Keratinocyte (primary cell): ENCODE results near the gene CLEC2D. TPM values are rescaled to one million over a fixed set of nuclear protein-coding genes. Genes with fewer than 3 reads are reported as not detected.

Experiments used
- DNase-seq: peaks from one replicate; pipeline ENCODE4 v3.0.0-alpha.2; 2011; ENCODE audit warnings: low read depth, missing footprints, low spot score
- FAIRE-seq: peaks from 2 replicates; lab custom pipeline; 2011; peaks lifted over from hg19 to GRCh38; lab: Jason Lieb, UNC
- H2AFZ ChIP-seq: 2 replicates; pipeline ENCODE4 v1.6.0; 2012; ENCODE audit warnings: low read length, control low read depth, inconsistent platforms; ENCODE audit not compliant: control insufficient read depth
- H3K27ac ChIP-seq: 2 replicates; pipeline ENCODE4 v1.5.1; 2011; ENCODE audit warnings: low read length; ENCODE audit not compliant: control insufficient read depth, insufficient read depth
- H3K27me3 ChIP-seq: 3 replicates; pipeline ENCODE4 v1.6.0; 2011; ENCODE audit warnings: low read length; ENCODE audit not compliant: control insufficient read depth, insufficient read depth; ENCODE audit errors: extremely low read depth
- H3K36me3 ChIP-seq, 2 experiments: 2 replicates in 1 of 2; 3 replicates in 1 of 2; pipeline ENCODE4 v1.5.1; 2011; ENCODE audit warnings: low read length in 2 of 2, mild to moderate bottlenecking in 1 of 2; ENCODE audit not compliant: control insufficient read depth in 2 of 2, insufficient read depth in 2 of 2; ENCODE audit errors: extremely low read depth in 1 of 2
- H3K4me1 ChIP-seq: 3 replicates; pipeline ENCODE4 v1.5.1; 2011; ENCODE audit warnings: low read length; ENCODE audit not compliant: control insufficient read depth, insufficient read depth; ENCODE audit errors: extremely low read depth
- H3K4me2 ChIP-seq: 3 replicates; pipeline ENCODE4 v1.6.0; 2011; ENCODE audit warnings: low read depth, low read length; ENCODE audit not compliant: control insufficient read depth, insufficient read depth; ENCODE audit errors: extremely low read depth
- H3K4me3 ChIP-seq, 3 experiments: fragments of 200-600 bp in 1 of 3; sonication (generic) in 1 of 3; 2 replicates in 2 of 3; 3 replicates in 1 of 3; pipeline ENCODE4 v1.5.1; 2011 to 2016; ENCODE audit warnings: low read length in 3 of 3, mild to moderate bottlenecking in 3 of 3, control low read depth in 2 of 3, inconsistent platforms in 1 of 3, low read depth in 1 of 3, mixed read lengths in 1 of 3, mixed run types in 1 of 3, moderate library complexity in 1 of 3; ENCODE audit not compliant: control insufficient read depth in 2 of 3, insufficient read depth in 2 of 3; ENCODE audit errors: extremely low read depth in 1 of 3
- H3K79me2 ChIP-seq: 2 replicates; pipeline ENCODE4 v1.6.0; 2012; ENCODE audit warnings: low read length; ENCODE audit not compliant: control insufficient read depth, insufficient read depth
- H3K9ac ChIP-seq: 3 replicates; pipeline ENCODE4 v1.6.0; 2011; ENCODE audit warnings: low read length; ENCODE audit not compliant: control insufficient read depth, insufficient read depth; ENCODE audit errors: extremely low read depth
- H3K9me1 ChIP-seq: 3 replicates; pipeline ENCODE4 v1.6.0; 2011; ENCODE audit warnings: low read length; ENCODE audit not compliant: control insufficient read depth, insufficient read depth; ENCODE audit errors: extremely low read depth
- H3K9me3 ChIP-seq: 2 replicates; pipeline ENCODE4 v1.5.1; 2012; ENCODE audit warnings: low read depth, low read length; ENCODE audit not compliant: control insufficient read depth
- H4K20me1 ChIP-seq: 3 replicates; pipeline ENCODE4 v1.6.0; 2011; ENCODE audit warnings: low read length; ENCODE audit not compliant: control insufficient read depth, insufficient read depth; ENCODE audit errors: extremely low read depth
- EZH2 ChIP-seq: IDR thresholded peaks from one replicate; pipeline ENCODE4 v1.6.1; 2012; ENCODE audit warnings: inconsistent platforms, mild to moderate bottlenecking, low read length, moderate library complexity
- dilution Hi-C: fragments of 300-500 bp; cut with MboI; formaldehyde crosslinking; loops from one replicate; pipeline ENCODE4 v1.7.0; 2020; ENCODE audit warnings: low sequenced_read_pairs; ENCODE audit not compliant: extremely low pct_ligation_motif_present
- polyA plus RNA-seq, 5 experiments: library from polyadenylated mRNA; depleted of rRNA in 3 of 5; stranded (reverse) in 3 of 5; stranded (forward) in 1 of 5; unstranded in 1 of 5; fragments of >200 nt; gene quantifications; 1 replicate in 1 of 5; 2 replicates in 3 of 5; 3 replicates in 1 of 5; pipeline versions ENCODE4 v1.2.1 to v1.2.3, GENCODE V29; 2011 to 2012; ENCODE audit warnings: missing spikeins in 2 of 5, low read depth in 1 of 5, low replicate concordance in 1 of 5
- TF ChIP-seq, protein P1 (sequence below), 3 experiments: IDR thresholded peaks in 1 of 3; conservative IDR thresholded peaks in 1 of 3; optimal IDR thresholded peaks in 1 of 3; 2 replicates in 2 of 3; 3 replicates in 1 of 3; pipeline versions ENCODE3 to v1.5.1; 2011; ENCODE audit warnings: low read length in 3 of 3, mild to moderate bottlenecking in 3 of 3, moderate library complexity in 2 of 3, control low read depth in 1 of 3, inconsistent platforms in 1 of 3; ENCODE audit not compliant: insufficient read depth in 2 of 3; ENCODE audit errors: extremely low read depth in 1 of 3

The CLEC2D gene
- polyA plus RNA-seq, 1 donor (not counting 4 experiments of a cell fraction or from before 2014, with no cell fraction given), result 2.3 TPM

DNA sequence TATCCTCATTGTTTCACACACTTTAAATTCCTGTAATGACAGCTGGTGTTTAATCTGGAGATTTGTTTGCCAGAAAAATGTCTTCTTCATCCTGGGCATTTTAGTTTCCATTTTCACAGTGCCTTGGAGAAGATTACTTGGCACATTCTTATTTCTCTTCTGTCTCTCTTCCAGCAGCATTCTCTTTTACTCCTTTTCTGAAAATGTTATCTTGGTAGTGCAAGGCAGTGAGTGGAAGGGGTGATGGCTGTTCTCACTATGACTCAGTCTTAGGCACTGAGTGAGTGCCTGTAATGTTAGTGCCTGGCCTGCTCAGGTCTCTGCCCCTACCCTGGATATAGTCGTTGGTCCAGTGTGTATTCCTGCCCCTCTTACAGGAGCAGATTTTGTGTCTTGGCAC is 50.3 kb downstream of the CLEC2D start:
- DNase-seq, result no peak

DNA sequence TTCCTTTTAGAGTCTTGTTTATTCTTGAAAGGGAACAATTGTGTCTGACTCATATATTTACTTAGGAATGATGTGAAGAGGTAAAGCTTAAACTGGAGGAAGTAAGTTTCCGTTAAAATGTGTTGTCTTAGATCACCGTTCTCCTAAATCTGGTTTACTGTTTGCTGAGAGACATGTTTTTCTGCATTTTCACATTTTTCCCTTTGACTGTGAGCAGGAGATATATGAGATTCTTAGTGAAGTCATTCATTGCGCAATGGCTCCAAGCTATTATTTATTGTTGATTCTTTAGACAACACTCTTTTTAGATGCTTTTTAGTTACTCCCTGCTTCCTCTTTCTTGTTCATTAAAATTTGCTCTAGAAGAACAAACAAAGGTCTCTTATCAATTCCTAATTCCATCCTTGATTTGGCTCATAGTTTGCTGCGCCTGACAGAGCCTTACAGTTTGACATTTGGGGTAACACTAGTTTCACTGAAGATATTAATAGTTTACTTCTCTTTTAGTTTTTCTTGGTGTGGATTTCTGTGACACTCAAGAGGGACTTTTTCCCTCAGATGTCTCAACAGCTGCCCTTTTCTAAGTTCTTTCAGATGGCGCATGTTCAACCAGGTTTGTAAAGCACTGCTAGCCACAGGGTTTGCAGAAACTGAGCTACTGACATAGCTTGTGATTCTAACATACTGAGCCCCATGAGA is 52.0 kb downstream of the CLEC2D start:
- Histone ChIP-seq H3K9me3 (no peaks in the 10 kb centered on the region), H3K9me1 (no peaks in the 10 kb centered on the region), H3K4me3 (no peak overlapping the region), H2AFZ (no peak overlapping the region), H3K27ac (no peak overlapping the region), H3K27me3 (no peaks in the 10 kb centered on the region), H3K4me1 (peaks cover 12% of the 10 kb centered on the region), H3K79me2 (no peaks in the 10 kb centered on the region), H3K36me3 (no peaks in the 10 kb centered on the region), H3K9ac (no peak overlapping the region), H3K4me2 (no peak overlapping the region), H4K20me1 (no peaks in the 10 kb centered on the region)
- dilution Hi-C loops, result no loop called here
- no peak for DNase-seq
- TF ChIP-seq, protein P1, sequence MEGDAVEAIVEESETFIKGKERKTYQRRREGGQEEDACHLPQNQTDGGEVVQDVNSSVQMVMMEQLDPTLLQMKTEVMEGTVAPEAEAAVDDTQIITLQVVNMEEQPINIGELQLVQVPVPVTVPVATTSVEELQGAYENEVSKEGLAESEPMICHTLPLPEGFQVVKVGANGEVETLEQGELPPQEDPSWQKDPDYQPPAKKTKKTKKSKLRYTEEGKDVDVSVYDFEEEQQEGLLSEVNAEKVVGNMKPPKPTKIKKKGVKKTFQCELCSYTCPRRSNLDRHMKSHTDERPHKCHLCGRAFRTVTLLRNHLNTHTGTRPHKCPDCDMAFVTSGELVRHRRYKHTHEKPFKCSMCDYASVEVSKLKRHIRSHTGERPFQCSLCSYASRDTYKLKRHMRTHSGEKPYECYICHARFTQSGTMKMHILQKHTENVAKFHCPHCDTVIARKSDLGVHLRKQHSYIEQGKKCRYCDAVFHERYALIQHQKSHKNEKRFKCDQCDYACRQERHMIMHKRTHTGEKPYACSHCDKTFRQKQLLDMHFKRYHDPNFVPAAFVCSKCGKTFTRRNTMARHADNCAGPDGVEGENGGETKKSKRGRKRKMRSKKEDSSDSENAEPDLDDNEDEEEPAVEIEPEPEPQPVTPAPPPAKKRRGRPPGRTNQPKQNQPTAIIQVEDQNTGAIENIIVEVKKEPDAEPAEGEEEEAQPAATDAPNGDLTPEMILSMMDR (optimal IDR thresholded peaks at IDR 0.05 in 1 of 3, IDR thresholded peaks at IDR 0.05 in 1 of 3, conservative IDR thresholded peaks at IDR 0.05 in 1 of 3; ENCODE audit: extremely low read depth in 1 of 3, insufficient read depth in 2 of 3, low read length in 3 of 3), result no peak
- no peak for TF ChIP-seq EZH2
- no peak for FAIRE-seq

More for the DNA sequence above, 50.3 kb downstream of the CLEC2D start:
- H3K9me1 ChIP-seq, result no peaks in the 10 kb centered on the region
- H3K4me1 ChIP-seq, result peaks cover 7% of the 10 kb centered on the region
- no peak overlapping the region for H3K4me3 ChIP-seq
- H3K27me3 ChIP-seq, result no peaks in the 10 kb centered on the region
- no peak for FAIRE-seq
- TF ChIP-seq, protein P1 (optimal IDR thresholded peaks at IDR 0.05 in 1 of 3, IDR thresholded peaks at IDR 0.05 in 1 of 3, conservative IDR thresholded peaks at IDR 0.05 in 1 of 3; ENCODE audit: extremely low read depth in 1 of 3, insufficient read depth in 2 of 3, low read length in 3 of 3), result no peak
- TF ChIP-seq EZH2, result no peak
- H3K4me2 ChIP-seq, result no peak overlapping the region
- dilution Hi-C loops, result no loop called here
- no peaks in the 10 kb centered on the region for H3K36me3 ChIP-seq
- H3K79me2 ChIP-seq, result no peaks in the 10 kb centered on the region
- H3K9me3 ChIP-seq, result no peaks in the 10 kb centered on the region
- no peak overlapping the region for H3K27ac ChIP-seq
- no peak overlapping the region for H2AFZ ChIP-seq
- no peak overlapping the region for H3K9ac ChIP-seq
- H4K20me1 ChIP-seq, result no peaks in the 10 kb centered on the region
